ENCODE results near the gene FBXL19.
A peak's percentile ranks its signal among the peaks of the same experiment; 100 is the strongest.

The FBXL19 gene

DNA sequence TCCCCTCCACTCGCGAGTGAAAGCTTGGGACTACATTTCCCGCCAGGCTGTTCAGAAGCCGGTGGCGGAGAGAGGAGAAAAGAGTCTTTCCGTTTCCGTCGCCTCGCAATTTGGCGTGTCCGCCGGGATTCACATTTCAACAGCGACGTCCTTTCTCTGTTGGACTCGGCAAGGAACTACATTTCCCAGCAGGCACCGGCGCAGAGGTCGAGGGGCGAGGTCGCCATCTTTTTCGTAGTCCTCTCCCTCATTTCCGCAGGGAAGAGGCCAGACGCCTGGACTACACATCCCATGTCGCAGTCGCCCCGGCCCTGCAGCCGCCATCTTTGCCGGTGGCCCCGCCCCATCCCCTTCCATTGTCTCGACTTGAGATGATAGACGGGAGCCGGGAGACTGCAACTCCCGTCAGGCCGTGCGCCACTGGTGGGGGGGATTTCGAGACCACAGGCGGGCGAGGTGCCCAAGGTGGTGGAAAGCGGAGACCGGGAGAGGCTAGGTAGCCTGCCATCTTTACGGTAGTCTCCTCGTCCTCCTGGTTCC lies 882 bp upstream of the FBXL19 start (continued):
- TF ChIP-seq, protein P1, sequence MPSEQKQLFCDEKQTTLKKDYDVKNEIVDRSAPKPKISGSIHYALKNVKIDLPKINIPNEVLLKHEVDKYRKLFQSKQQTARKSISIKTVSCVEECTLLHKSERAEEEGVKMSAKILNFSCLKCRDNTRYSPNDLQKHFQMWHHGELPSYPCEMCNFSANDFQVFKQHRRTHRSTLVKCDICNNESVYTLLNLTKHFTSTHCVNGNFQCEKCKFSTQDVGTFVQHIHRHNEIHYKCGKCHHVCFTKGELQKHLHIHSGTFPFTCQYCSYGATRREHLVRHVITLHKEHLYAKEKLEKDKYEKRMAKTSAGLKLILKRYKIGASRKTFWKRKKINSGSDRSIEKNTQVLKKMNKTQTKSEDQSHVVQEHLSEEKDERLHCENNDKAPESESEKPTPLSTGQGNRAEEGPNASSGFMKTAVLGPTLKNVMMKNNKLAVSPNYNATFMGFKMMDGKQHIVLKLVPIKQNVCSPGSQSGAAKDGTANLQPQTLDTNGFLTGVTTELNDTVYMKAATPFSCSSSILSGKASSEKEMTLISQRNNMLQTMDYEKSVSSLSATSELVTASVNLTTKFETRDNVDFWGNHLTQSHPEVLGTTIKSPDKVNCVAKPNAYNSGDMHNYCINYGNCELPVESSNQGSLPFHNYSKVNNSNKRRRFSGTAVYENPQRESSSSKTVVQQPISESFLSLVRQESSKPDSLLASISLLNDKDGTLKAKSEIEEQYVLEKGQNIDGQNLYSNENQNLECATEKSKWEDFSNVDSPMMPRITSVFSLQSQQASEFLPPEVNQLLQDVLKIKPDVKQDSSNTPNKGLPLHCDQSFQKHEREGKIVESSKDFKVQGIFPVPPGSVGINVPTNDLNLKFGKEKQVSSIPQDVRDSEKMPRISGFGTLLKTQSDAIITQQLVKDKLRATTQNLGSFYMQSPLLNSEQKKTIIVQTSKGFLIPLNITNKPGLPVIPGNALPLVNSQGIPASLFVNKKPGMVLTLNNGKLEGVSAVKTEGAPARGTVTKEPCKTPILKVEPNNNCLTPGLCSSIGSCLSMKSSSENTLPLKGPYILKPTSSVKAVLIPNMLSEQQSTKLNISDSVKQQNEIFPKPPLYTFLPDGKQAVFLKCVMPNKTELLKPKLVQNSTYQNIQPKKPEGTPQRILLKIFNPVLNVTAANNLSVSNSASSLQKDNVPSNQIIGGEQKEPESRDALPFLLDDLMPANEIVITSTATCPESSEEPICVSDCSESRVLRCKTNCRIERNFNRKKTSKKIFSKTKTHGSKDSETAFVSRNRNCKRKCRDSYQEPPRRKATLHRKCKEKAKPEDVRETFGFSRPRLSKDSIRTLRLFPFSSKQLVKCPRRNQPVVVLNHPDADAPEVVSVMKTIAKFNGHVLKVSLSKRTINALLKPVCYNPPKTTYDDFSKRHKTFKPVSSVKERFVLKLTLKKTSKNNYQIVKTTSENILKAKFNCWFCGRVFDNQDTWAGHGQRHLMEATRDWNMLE (tag by site-specific recombination; conservative IDR thresholded peaks at IDR 0.05; ENCODE audit: low read depth), result peak; percentile 73
- no peak for TF ChIP-seq ZNF324 (tag by site-specific recombination; IDR thresholded peaks at IDR 0.05)
- no peak for TF ChIP-seq ZNF292 (tag by site-specific recombination; IDR thresholded peaks at IDR 0.05; ENCODE audit: borderline replicate concordance, low read depth)
- TF ChIP-seq GFI1B (tag by site-specific recombination; IDR thresholded peaks at IDR 0.05), result no peak
- TF ChIP-seq ZNF530 (tag by site-specific recombination; IDR thresholded peaks at IDR 0.05; ENCODE audit: low read depth), result no peak
- TF ChIP-seq YY2 (tag by site-specific recombination; IDR thresholded peaks at IDR 0.05), result peak; percentile 100
- TF ChIP-seq ZNF366 (tag by site-specific recombination; conservative IDR thresholded peaks at IDR 0.05), result no peak
- TF ChIP-seq ZNF239 (tag by site-specific recombination; IDR thresholded peaks at IDR 0.05), result no peak
- TF ChIP-seq, protein P2, sequence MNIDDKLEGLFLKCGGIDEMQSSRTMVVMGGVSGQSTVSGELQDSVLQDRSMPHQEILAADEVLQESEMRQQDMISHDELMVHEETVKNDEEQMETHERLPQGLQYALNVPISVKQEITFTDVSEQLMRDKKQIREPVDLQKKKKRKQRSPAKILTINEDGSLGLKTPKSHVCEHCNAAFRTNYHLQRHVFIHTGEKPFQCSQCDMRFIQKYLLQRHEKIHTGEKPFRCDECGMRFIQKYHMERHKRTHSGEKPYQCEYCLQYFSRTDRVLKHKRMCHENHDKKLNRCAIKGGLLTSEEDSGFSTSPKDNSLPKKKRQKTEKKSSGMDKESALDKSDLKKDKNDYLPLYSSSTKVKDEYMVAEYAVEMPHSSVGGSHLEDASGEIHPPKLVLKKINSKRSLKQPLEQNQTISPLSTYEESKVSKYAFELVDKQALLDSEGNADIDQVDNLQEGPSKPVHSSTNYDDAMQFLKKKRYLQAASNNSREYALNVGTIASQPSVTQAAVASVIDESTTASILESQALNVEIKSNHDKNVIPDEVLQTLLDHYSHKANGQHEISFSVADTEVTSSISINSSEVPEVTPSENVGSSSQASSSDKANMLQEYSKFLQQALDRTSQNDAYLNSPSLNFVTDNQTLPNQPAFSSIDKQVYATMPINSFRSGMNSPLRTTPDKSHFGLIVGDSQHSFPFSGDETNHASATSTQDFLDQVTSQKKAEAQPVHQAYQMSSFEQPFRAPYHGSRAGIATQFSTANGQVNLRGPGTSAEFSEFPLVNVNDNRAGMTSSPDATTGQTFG (tag by site-specific recombination; IDR thresholded peaks at IDR 0.05; ENCODE audit: borderline replicate concordance), result no peak
- no peak for TF ChIP-seq ZNF791 (tag by site-specific recombination; IDR thresholded peaks at IDR 0.05)
- TF ChIP-seq, protein P3, sequence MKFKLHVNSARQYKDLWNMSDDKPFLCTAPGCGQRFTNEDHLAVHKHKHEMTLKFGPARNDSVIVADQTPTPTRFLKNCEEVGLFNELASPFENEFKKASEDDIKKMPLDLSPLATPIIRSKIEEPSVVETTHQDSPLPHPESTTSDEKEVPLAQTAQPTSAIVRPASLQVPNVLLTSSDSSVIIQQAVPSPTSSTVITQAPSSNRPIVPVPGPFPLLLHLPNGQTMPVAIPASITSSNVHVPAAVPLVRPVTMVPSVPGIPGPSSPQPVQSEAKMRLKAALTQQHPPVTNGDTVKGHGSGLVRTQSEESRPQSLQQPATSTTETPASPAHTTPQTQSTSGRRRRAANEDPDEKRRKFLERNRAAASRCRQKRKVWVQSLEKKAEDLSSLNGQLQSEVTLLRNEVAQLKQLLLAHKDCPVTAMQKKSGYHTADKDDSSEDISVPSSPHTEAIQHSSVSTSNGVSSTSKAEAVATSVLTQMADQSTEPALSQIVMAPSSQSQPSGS (tag by site-specific recombination; IDR thresholded peaks at IDR 0.05; ENCODE audit: low read depth), result no peak
- TF ChIP-seq, protein P4, sequence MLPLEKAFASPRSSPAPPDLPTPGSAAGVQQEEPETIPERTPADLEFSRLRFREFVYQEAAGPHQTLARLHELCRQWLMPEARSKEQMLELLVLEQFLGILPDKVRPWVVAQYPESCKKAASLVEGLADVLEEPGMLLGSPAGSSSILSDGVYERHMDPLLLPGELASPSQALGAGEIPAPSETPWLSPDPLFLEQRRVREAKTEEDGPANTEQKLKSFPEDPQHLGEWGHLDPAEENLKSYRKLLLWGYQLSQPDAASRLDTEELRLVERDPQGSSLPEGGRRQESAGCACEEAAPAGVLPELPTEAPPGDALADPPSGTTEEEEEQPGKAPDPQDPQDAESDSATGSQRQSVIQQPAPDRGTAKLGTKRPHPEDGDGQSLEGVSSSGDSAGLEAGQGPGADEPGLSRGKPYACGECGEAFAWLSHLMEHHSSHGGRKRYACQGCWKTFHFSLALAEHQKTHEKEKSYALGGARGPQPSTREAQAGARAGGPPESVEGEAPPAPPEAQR (tag by site-specific recombination; IDR thresholded peaks at IDR 0.05), result 0 out of 2 replicates have a peak, but pooled peaks have one; percentile 54
- peak; percentile 94 for TF ChIP-seq ZXDB (tag by site-specific recombination; IDR thresholded peaks at IDR 0.05)
- peak; percentile 97 for TF ChIP-seq ZNF76 (tag by site-specific recombination; IDR thresholded peaks at IDR 0.05; ENCODE audit: borderline replicate concordance, low read depth)
- peak; percentile 81 for TF ChIP-seq ZNF341 (tag by site-specific recombination; IDR thresholded peaks at IDR 0.05; ENCODE audit: low read depth)
- no peak for TF ChIP-seq ZBTB20 (tag by site-specific recombination; IDR thresholded peaks at IDR 0.05)
- TF ChIP-seq, protein P5, sequence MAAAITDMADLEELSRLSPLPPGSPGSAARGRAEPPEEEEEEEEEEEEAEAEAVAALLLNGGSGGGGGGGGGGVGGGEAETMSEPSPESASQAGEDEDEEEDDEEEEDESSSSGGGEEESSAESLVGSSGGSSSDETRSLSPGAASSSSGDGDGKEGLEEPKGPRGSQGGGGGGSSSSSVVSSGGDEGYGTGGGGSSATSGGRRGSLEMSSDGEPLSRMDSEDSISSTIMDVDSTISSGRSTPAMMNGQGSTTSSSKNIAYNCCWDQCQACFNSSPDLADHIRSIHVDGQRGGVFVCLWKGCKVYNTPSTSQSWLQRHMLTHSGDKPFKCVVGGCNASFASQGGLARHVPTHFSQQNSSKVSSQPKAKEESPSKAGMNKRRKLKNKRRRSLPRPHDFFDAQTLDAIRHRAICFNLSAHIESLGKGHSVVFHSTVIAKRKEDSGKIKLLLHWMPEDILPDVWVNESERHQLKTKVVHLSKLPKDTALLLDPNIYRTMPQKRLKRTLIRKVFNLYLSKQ (tag by site-specific recombination; IDR thresholded peaks at IDR 0.05; ENCODE audit: borderline replicate concordance), result no peak
- no peak for TF ChIP-seq RBAK (tag by site-specific recombination; IDR thresholded peaks at IDR 0.05)
- peak; percentile 48 for TF ChIP-seq ZEB2 (tag by site-specific recombination; IDR thresholded peaks at IDR 0.05)
- TF ChIP-seq, protein P6, sequence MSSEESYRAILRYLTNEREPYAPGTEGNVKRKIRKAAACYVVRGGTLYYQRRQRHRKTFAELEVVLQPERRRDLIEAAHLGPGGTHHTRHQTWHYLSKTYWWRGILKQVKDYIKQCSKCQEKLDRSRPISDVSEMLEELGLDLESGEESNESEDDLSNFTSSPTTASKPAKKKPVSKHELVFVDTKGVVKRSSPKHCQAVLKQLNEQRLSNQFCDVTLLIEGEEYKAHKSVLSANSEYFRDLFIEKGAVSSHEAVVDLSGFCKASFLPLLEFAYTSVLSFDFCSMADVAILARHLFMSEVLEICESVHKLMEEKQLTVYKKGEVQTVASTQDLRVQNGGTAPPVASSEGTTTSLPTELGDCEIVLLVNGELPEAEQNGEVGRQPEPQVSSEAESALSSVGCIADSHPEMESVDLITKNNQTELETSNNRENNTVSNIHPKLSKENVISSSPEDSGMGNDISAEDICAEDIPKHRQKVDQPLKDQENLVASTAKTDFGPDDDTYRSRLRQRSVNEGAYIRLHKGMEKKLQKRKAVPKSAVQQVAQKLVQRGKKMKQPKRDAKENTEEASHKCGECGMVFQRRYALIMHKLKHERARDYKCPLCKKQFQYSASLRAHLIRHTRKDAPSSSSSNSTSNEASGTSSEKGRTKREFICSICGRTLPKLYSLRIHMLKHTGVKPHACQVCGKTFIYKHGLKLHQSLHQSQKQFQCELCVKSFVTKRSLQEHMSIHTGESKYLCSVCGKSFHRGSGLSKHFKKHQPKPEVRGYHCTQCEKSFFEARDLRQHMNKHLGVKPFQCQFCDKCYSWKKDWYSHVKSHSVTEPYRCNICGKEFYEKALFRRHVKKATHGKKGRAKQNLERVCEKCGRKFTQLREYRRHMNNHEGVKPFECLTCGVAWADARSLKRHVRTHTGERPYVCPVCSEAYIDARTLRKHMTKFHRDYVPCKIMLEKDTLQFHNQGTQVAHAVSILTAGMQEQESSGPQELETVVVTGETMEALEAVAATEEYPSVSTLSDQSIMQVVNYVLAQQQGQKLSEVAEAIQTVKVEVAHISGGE (tag by site-specific recombination; conservative IDR thresholded peaks at IDR 0.05; ENCODE audit: low read depth), result peak; percentile 98
